ENCODE data around the gene COPB2. TPM values are rescaled to one million over a fixed set of nuclear protein-coding genes. Genes with fewer than 3 reads are reported as not detected.
"Not testable (repeated sequence)": the region's sequence is repeated elsewhere in the genome, so short reads cannot be mapped to it uniquely, and the experiment has no call there.

Gene COPB2
- total and polyA plus RNA-seq, 8 donors: 133 to 169 (median 157) TPM

- ATAC-seq (no peak), DNase-seq (no peak)
- H3K27ac ChIP-seq: no peak overlapping the region
- H3K36me3 ChIP-seq: no peaks in the 10 kb centered on the region
- intact Hi-C loops (cut with DNase I): no loop called here
- H3K27me3 ChIP-seq: no peaks in the 10 kb centered on the region
- H3K4me3 ChIP-seq: no peak overlapping the region
- TF ChIP-seq CTCF (IDR thresholded peaks at IDR 0.05): no peak
- H3K4me1 ChIP-seq: no peaks in the 10 kb centered on the region
- H3K9me3 ChIP-seq: peaks cover 0 to 15% of the 10 kb centered on the region in 2 donors
Observed at GRCh38 chr3:139421040-139421439, 31.6 kb upstream of the COPB2 start.

- DNase-seq (no peak), ATAC-seq (no peak)
- Histone ChIP-seq H3K4me1 (no peaks in the 10 kb centered on the region), H3K36me3 (no peaks in the 10 kb centered on the region), H3K4me3 (no peak overlapping the region), H3K27me3 (no peaks in the 10 kb centered on the region), H3K9me3 (peaks cover 0 to 44% of the 10 kb centered on the region in 2 donors), H3K27ac (no peak overlapping the region)
- intact Hi-C loops (cut with DNase I): no loop called here
- no peak for TF ChIP-seq CTCF (IDR thresholded peaks at IDR 0.05)
Observed at GRCh38 chr3:139418144-139418543, 28.7 kb upstream of the COPB2 start.

- Histone ChIP-seq H3K9me3 (peaks cover 0 to 59% of the 10 kb centered on the region in 2 donors), H3K4me1 (no peaks in the 10 kb centered on the region), H3K36me3 (no peaks in the 10 kb centered on the region), H3K4me3 (no peak overlapping the region), H3K27me3 (no peaks in the 10 kb centered on the region), H3K27ac (no peak overlapping the region)
- DNase-seq: no peak
- TF ChIP-seq CTCF (IDR thresholded peaks at IDR 0.05): no peak
- intact Hi-C loops (cut with DNase I): no loop called here
- ATAC-seq: no peak
Observed at GRCh38 chr3:139416275-139416674, 26.8 kb upstream of the COPB2 start.

- H3K4me3 ChIP-seq: no peak overlapping the region
- no peaks in the 10 kb centered on the region for H3K36me3 ChIP-seq
- intact Hi-C loops (cut with DNase I): no loop called here
- no peak for TF ChIP-seq CTCF (IDR thresholded peaks at IDR 0.05)
- H3K4me1 ChIP-seq: no peaks in the 10 kb centered on the region
- H3K27ac ChIP-seq: no peak overlapping the region
- no peak for ATAC-seq
- H3K27me3 ChIP-seq: no peaks in the 10 kb centered on the region
- H3K9me3 ChIP-seq: peaks cover 0 to 69% of the 10 kb centered on the region in 2 donors
- DNase-seq: no peak
Observed at GRCh38 chr3:139414608-139415224, 25.3 kb upstream of the COPB2 start.

- H3K9me3 ChIP-seq: peaks cover 0 to 79% of the 10 kb centered on the region in 2 donors
- H3K4me3 ChIP-seq; H3K36me3 ChIP-seq; H3K27ac ChIP-seq; ATAC-seq; DNase-seq; H3K4me1 ChIP-seq; H3K27me3 ChIP-seq; intact Hi-C loops (cut with DNase I): not testable (repeated sequence)
Observed at GRCh38 chr3:139412891-139413290, 23.4 kb upstream of the COPB2 start.

- H3K4me1 ChIP-seq; H3K27ac ChIP-seq; DNase-seq; intact Hi-C loops (cut with DNase I); H3K4me3 ChIP-seq; ATAC-seq; H3K27me3 ChIP-seq; H3K36me3 ChIP-seq: not testable (repeated sequence)
- H3K9me3 ChIP-seq: peaks cover 0 to 41% of the 10 kb centered on the region in 2 donors
Observed at GRCh38 chr3:139401155-139401554, 11.7 kb upstream of the COPB2 start.

Measured in left lung (tissue), 10 donors.